GM10266 (cell line): ENCODE measurements around the gene SASH1.

Experiments used
- DNase-seq: peaks from one replicate; pipeline ENCODE4 v3.0.0; 2012; ENCODE audit errors: extremely low spot score
- TF ChIP-seq, protein P1 (sequence below): IDR thresholded peaks from 2 replicates; pipeline ENCODE4 v1.5.1; 2012; ENCODE audit warnings: mild to moderate bottlenecking, low read depth; ENCODE audit not compliant: control insufficient read depth, insufficient read depth; ENCODE audit errors: missing control alignments

The SASH1 gene

DNA sequence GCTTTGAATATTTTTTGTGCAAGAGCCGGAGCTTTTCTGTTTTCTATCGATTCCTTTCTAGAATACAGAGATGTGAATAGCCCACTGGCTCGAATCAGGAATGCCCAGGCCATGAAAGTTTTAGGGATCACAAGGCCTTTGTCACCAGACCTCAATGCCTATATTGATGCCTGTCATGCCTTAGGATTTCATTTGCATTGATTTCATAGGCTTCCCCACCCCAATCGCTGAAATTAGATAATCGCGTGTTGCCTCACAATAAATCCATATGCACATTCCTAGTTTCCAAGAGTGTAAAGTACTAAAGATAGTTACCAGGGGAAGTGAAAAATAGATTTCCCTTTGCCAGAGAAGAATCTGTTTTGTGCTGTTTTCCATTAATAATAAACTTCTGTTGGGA is 150.8 kb downstream of the SASH1 start:
- no peak for DNase-seq
- TF ChIP-seq, protein P1, sequence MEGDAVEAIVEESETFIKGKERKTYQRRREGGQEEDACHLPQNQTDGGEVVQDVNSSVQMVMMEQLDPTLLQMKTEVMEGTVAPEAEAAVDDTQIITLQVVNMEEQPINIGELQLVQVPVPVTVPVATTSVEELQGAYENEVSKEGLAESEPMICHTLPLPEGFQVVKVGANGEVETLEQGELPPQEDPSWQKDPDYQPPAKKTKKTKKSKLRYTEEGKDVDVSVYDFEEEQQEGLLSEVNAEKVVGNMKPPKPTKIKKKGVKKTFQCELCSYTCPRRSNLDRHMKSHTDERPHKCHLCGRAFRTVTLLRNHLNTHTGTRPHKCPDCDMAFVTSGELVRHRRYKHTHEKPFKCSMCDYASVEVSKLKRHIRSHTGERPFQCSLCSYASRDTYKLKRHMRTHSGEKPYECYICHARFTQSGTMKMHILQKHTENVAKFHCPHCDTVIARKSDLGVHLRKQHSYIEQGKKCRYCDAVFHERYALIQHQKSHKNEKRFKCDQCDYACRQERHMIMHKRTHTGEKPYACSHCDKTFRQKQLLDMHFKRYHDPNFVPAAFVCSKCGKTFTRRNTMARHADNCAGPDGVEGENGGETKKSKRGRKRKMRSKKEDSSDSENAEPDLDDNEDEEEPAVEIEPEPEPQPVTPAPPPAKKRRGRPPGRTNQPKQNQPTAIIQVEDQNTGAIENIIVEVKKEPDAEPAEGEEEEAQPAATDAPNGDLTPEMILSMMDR = no peak

DNA sequence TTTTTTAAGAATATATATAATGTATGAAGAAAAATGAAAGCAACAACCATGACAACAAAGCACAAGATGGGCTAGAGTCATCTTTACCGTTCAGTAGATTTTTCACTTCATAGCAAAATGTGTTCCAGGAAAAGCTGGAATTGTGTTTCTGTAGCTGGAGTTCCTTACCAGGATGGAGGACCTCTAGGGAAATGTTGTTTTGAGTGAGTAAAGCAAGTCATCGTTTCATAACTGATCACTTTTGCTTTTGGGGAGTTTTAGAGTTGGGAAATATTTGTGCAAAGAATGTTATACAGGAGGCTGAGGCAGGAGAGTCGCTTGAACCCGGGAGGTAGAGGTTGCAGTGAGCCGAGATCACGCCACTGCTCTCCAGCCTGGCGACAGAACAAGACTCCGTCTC is 151.6 kb downstream of the SASH1 start:
- DNase-seq = no peak
- TF ChIP-seq, protein P1 = no peak

DNA sequence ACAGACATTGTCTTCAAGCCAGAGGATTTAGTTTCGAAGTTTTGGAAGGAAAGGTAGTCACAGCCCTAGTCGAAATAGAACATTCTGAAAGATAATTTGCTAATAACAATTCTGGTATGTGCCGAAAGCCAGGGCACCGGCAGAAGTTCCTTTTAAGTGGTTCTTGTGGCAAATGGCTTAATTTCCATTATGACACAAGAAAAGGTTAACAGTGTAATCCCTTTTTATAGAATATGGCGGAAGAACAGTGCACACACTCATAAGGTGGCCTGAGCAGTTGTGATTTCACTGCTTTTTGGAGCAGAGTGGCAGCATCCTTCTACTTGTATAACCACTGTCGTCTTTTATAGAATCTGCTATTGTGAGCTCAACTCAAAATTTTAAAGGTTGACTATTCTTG is 152.4 kb downstream of the SASH1 start:
- DNase-seq = no peak
- TF ChIP-seq, protein P1 = no peak

DNA sequence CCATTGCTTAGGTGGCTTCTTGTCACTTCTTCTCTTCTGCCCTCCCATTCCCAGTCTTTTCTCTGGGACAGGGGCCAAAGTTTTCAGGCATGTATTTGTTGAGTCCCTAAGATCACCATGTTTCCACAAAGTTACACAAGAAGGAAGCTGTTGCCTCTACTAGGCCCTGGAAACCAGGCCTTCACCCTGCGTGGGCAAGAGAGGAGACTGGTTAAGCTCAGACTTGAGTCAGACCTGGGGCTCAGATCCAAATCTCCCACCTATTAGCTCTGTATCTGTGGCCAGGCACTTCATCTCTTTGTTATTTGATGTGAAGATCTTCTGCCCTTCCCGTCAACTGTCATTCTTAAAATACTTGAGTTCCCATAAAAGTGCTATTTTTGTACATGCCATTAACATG is 154.6 kb downstream of the SASH1 start:
- DNase-seq = no peak
- TF ChIP-seq, protein P1 = no peak

DNA sequence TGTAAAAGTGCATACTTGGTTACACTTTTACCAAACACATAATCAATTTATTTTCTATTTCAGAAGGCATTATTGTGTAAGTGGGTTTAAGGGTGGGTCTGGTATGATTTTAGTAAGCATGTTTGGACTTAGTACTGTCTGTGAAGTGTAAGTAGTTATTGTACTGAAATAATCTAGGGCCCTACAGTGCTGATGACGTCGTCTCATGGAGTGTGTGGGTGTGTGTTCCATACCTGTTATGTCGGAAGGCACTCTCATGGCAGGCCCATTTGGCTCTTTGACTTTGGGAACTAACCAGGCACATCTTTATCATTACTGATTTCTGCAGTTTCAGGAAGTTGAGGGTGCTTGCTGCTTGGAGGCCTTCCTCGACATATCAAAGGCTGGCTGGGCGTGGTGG is 155.1 kb downstream of the SASH1 start:
- TF ChIP-seq, protein P1 = no peak
- no peak for DNase-seq

DNA sequence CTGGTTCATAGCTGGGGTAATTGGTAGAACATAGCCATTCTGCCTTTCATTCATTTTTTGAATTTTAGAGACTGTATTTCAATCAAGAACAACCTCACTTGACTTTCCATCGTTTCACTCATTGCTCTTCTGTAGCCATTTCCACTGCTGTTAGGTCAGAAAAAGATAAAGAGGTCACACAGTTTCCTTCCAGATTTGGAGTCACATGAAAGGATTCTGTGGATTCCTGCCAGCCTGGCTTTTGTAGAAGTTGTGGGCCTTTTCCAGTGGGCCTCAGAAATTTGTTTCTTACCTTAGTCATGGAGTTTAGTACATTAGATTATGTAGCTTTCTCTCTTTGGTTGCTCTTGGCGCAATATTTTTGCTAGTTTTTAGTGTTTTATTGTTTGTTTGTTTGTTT is 157.8 kb downstream of the SASH1 start:
- TF ChIP-seq, protein P1 = no peak
- DNase-seq = no peak

DNA sequence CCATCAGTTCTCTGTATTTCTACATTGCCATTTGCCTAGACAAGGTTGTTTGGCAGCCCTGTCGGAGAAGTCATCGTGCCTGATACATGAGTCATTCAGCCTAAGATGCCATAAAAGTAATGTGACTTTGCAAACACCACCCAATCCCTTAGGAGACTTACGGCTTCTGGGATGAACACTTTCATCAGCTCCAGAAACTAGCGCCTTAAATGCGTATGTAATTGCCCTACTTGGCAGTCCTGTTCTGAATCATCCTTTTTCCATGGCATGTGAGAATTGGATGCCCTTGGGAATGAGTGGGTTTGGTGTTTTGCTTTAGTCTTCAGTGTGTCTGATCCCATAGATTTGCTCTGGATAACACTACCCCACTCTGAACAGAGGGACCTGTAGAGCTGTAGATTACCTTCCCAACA is 158.5 kb downstream of the SASH1 start:
- TF ChIP-seq, protein P1 = no peak
- no peak for DNase-seq
